Fibroblast of skin of abdomen (primary cell): ENCODE measurements around the gene SUCLG2. TPM values are rescaled to one million over a fixed set of nuclear protein-coding genes. Genes with fewer than 3 reads are reported as not detected.

Experiments used
- DNase-seq: peaks from one replicate; pipeline ENCODE4 v3.0.0-alpha.2; 2013
- polyA plus RNA-seq, 2 experiments: library from polyadenylated mRNA; unstranded; fragments of 120-200 nt; gene quantifications; one replicate each; pipeline ENCODE4 v1.2.1, GENCODE V29; 2013; ENCODE audit not compliant: insufficient read length in 2 of 2

The SUCLG2 gene, protein sequence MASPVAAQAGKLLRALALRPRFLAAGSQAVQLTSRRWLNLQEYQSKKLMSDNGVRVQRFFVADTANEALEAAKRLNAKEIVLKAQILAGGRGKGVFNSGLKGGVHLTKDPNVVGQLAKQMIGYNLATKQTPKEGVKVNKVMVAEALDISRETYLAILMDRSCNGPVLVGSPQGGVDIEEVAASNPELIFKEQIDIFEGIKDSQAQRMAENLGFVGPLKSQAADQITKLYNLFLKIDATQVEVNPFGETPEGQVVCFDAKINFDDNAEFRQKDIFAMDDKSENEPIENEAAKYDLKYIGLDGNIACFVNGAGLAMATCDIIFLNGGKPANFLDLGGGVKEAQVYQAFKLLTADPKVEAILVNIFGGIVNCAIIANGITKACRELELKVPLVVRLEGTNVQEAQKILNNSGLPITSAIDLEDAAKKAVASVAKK
- polyA plus RNA-seq (2013, experiment 1 of 2; ENCODE audit: insufficient read length) = 58.5 TPM
- polyA plus RNA-seq (2013, experiment 2 of 2; ENCODE audit: insufficient read length) = 58.1 TPM

DNA sequence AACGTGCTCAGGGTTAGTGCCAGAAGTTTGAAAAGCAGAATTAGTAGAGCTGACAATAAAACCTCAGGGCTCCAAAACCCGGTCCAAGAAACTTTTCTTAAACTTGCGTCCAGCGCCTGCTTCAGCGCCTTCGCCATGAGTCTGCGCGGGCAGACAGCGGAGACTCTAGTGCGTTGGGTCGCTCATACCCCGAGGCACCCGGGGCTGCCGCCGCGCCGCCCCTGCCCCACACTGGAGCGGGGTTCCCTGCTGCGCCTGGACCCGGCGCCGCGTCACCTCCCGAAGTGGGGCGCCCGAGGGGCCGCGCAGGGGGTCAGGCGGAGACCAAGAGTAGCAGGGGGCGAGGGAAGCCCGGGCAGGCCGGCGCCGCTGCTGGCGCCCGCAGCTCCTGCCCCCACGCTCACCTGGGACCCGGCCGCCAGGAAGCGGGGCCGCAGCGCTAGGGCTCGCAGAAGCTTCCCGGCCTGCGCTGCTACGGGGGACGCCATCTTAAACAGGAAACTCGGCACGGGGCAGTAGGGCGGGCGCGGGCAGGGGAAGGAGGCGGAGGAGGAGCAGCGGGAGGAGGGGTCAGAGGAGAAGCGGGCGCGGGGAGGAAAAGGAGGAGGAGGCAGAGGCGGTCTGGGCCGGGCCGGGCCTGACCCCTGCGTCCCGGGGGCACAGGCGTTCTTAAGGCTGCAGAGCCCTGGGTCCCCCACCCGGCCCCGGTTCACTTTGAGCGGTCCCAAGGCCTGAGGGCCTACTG lies at the start of gene SUCLG2:
SUCLG2 (minus strand) TSS at position 514 of the 745 bp plus-strand sequence; CDS start at position 488, 26 bp downstream.
- DNase-seq = peak; percentile 88

DNA sequence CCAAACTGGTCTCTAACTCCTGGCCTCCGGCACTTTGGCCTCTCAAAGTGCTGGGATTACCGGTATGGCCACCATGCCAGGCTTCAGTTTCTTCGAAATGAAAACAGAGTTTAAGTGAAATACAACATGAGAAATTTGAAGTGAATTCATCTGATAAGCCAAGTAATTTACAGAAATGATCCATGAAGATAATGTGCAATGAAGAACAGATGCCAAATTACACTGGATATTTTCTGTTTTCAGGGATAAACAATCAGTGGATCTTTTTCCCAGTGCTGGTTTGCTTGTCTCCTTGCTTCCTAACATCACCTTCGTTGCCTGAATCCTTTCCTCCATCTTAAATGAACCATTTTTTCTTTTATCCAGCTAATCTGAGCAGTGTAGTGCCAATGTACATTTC lies 46.2 kb upstream of the SUCLG2 start:
- DNase-seq = no peak

DNA sequence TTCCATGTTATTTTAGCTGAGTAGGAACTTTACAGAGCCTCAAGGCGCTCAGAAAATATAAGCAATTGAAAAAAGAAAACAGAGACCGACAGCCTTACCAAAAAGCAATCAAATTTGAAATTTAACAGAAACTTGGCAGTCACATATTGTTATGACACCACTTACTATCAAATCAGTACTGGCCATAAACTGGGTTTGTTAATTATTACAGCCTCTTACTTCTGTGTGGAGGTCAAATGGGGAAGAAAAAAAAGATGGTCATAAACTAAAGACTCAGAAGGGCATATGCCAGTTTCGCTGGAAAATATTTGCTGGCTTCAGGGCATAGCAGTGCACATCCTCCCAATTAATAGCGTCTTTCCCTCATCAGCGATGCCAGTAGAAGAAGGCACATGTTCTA lies 45.5 kb upstream of the SUCLG2 start:
- DNase-seq = no peak

DNA sequence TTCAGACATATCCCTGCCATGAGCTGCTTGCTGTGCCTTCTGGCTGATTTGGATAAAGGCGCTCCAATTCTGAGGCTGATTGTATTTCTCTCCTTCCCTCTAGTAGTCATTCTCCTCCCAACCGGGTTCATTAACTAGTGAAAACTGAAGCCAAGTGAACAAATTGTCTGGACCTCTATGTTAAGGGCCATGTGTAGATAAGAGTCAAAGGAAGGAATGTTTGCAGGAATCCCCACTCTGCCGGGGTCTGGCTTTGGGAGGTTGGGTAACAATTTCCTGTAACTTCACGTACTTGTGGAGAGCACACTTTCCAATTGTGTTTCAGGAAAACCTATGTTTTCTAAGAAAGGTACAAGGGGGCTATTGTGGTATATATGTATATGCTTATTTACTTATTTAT lies 38.2 kb upstream of the SUCLG2 start:
- DNase-seq = no peak

DNA sequence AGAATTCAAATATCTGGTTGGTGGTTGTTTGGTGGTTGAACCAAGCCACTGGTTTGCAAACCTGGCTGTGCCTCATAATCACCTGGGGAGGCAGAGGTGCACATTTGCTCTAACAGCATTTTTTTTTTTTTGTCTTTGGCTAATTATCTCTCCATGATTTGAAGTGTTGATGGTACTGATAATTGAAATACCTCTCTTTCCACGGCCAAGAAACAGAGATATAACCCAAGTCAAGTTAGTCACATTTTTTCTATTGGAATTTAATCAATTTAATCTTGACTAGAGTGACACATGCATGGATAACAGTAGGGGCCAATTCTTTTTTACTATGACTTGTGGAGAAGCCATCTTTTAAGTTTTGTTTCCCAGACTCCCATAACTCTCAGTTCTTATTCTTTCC lies 37.5 kb upstream of the SUCLG2 start:
- no peak for DNase-seq

DNA sequence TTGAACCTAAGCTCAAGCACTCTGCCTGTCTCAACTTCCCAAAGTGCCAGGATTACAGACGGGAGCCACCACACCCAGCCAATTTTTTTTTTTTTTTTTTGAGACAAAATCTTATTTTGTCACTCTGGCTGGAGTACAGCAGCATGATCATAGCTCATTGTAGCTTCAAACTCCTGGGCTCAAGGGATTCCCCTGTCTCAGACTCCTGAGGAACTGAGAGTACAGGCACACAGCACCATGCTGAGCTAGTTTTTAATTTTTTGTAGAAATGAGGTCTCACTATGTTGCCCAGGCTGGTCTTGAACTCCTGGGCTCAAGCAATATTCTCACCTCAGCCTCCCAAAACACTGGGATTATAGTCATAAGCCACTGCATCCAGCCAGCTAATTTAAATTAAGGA lies 36.8 kb upstream of the SUCLG2 start:
- no peak for DNase-seq

DNA sequence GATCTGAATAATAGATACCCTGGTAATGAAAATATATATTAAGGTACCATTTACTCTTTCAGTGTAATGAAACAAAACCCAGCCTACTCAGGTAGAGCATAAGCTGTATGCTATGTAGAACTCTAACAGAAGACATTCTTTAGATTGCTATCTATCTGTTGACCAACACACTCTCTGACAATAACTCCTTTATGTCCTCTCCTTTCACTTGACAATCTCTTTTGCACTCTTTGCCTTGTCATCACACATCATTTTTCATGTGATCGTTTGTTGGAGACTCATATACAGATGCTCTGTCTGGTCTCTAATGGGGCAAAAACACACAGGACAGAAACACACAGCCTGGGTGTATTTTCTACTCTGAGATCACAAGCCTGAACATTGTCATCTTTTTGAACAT lies 35.4 kb upstream of the SUCLG2 start:
- no peak for DNase-seq

DNA sequence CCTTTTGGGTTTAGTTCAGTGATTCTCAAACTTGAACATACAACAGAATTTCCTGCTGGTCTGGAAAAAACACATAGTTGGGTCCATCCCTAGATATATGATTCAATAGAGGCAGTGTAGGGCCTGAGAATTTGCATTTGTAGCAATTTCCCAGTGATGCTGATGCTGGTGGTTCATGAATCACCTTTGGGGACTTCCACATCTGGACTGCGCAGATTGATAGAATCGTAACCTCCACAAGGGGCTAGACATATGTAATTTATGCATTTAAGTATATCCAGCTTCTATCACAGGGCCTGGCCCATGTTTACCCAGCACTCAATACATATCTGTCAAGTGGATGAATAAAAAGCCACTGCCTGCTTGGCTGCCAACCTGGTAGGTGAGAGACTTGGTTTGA lies 33.8 kb upstream of the SUCLG2 start:
- DNase-seq = no peak

DNA sequence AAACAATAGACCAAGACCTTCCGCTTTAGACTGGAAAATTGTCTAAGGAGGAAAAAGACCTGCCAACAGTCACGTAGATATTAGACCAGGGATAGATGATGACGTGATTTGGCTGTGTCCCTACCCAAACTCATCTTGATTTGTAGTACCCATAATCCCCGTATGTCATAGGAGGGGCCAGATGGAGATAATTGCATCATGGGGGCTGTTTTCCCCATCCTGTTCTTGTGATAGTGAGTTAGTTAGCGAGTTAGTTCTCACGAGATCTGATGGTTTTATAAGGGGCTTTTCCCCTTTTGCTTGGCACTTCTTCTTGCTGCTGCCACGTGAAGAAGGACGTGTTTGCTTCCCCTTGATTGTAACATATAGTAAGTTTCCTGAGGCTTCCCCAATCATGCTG lies 31.7 kb upstream of the SUCLG2 start:
- DNase-seq = no peak

DNA sequence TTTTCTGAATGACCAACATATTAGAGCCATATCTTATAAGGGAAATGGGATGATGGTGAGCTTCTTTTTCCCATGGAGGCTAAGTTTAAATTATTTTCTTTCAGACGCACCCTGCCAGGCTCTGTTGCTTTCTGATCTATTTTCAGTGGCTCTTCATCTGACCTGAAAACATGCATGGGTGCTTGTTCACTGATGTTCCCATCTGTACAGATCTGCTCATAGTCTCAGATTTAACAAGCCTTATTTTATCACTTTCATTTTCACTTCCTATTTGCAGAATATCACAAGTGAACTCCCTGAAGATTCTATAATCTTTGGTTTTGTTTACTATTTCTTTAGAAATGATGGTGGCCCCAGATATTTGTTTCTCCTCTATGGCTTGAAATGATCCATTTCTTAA lies 31.1 kb upstream of the SUCLG2 start:
- DNase-seq = no peak

DNA sequence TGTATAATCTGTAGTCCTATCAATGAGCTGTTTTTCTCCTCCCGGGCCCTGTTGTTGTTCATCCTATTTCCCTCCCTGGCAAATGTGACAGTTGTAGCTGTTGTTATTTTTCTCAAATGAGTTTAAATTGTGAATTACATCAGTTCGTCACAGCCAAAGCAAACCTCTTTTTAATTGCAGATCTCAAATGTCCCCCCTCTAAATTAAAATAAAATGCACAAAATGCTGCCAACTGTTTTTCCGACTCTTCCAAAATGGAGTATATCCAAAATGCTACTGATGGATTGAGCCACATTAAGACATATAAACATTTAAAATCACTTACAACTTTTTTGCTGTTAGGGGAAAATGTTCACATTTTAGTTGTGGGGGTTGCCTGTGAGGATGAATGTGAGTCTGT lies 29.8 kb upstream of the SUCLG2 start:
- no peak for DNase-seq

DNA sequence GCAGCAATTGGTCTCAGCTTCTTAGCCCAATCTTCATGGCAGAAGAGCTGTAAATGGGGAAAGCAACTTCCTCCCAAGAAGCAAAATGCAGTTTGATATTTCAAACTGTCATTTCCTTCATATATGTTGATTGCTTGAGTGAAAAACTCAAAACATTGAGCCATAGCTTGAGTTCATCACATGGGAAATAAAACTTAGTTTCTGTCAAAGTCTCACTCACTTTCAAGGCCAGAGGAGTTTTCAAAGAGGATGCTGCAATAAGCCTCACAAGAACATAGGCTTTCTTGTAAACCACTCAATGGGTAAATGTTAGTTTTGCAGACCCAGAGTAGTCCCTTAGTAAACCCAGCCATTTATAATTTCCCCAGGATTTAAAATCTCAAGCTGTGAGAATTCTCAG lies 29.1 kb upstream of the SUCLG2 start:
- DNase-seq = no peak

DNA sequence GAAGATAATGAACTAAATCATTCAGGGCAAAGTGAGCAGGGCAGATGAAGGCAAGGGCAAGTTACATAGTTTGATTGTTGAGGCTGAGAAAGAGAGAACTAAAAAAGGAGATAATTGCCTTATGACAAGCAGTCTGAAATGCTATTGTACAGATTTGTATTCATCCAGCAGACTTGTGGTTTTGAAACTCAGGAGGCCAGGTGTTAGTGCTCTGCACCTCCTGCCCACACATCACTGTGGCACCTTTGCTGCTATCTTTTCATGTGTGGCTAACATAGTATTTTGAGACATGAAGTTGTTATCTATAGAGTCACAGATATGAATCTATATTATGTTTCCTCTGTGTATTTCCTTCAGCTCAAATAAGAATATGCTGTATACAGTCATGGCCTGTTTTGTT lies 24.3 kb upstream of the SUCLG2 start:
- no peak for DNase-seq

DNA sequence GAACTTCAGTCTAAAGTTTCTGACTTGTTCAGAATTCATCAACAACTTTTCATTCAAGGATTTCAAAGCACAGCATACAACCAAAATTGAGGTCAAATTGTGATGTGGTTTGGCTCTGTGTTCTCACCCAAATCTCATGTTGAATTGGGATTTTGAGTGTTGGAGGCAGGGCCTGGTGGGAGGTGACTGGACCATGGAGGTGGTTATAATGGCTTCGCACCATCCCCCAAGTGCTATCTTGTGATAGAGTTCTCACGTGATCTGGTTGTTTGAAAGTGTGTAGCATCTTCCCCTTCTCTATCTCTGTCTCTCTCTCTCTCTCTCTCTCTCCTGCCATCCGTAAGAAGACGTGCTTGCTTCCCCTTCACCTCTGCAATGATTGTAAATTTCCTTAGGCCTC lies 19.6 kb upstream of the SUCLG2 start:
- no peak for DNase-seq

DNA sequence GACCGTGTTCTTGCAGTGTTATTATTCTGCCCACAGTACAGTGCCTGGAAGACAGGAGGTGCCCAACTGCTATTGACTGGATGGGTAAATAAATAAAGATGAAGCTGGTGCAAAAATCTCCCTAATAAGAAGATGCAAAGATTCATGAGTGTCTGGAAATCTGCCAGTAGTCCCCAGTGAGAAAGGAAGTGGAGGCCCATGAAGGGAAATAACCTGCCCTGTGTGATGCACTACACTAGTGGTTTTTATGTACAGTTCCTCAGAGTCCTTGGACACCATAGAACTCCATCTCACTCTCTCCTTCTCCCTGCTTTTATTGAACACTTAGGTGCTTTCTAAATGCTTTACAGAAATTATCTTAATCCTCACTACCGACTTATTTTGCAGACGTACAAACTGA lies 8.3 kb upstream of the SUCLG2 start:
- no peak for DNase-seq

DNA sequence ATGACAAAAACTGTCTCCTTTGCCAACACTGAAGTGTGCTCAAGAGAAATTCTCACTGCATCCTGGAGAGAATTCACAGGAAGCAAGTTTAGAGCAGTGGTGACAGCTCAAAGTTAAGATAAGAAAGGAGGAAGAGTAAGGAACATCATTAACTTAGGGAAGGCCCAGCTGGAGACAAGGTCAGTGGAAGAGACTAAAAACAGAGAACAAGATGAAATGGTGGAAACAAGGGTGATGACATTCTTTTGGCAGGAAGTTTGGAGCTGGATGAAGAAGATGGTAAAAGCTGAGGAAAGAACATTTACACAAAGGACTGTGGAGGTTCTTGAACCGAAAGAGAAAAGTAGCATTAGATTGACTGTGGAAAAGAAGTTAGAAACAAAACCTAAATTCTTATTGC lies 6.7 kb upstream of the SUCLG2 start:
- DNase-seq = no peak

DNA sequence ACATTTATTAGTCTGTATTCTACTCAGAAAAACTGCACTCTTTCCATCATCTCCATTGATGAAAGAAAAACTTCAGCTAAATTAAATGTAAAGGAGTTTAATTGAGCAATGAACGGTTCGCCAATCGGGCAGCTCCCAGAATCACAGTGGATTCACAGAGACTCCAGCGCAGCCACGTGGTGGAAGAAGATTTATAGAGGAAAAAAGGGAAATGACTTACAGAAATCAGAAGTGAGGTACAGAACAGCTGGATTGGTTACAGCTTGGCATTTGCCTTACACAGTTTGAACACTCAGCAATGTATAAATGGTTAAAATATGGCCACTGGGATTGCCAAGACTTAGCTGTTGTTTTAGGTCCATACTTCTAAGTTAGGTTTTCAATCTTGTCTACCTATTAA lies 2.8 kb upstream of the SUCLG2 start:
- DNase-seq = no peak

DNA sequence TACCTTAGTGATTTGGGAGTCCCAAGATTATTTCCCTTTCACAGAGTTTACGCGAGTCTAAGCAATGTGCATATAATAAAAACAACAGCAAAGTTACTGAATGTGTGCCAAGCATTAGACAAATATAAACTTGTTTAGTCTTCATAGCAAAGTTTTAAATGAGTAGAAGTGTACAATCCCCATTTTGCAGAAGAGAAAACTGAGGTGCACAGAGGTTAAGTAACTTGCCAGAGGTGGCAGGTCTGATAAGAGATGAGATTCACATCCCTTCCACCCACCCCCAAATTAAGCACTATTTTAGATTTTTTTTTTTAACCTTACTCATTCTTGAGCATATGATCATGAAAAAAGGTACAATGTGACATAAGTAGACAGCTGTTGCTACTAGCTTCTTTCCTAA lies 2.2 kb upstream of the SUCLG2 start:
- no peak for DNase-seq

DNA sequence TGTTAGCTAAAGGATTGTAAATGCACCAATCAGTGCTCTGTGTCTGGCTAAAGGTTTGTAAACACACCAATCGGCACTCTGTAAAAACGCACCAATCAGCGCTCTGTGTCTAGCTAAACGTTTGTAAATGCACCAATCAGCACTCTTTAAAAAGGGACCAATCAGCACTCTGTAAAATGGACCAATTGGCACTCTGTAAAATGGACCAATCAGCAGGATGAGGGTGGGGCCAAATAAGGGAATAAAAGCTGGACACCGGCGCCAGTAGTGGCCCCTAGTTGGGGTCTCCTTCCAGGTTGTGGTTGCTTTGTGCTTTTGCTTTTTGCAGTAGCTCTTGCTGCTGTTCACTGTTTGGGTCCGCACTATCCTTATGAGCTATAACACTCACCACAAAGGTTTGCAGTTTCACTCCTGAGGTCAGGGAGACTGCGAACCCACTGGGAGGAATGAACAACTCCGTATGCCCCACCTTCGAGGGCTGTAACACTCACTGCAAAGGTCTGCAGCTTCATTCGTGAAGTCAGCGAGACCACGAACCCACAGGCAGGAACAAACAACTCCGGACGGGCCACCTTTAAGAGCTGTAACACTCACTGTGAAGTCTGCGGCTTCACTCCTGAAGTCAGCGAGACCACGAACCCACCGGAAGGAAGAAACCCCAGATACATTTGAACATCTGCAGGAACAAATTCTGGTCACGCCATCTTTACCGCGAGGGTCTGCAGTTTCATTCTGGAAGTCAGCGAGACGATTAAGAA lies 1.1 kb upstream of the SUCLG2 start:
- no peak for DNase-seq

DNA sequence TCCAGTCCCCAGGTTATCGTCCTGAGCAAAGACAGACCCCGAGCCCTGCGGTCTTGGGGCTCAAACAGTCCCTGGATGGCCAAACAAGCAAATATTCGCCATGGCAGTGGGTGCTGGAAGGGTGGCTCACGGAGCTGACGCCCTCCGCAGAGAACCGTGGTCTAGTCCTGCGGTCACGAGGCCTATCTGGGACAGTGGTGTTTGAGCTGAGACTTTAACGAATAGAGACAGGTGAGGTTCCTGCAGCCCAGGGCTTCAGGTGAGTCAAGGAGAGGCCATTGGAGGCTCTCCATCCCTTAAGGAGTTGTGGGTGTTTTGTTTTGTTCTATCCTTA lies 399 bp upstream of the SUCLG2 start:
- no peak for DNase-seq

DNA sequence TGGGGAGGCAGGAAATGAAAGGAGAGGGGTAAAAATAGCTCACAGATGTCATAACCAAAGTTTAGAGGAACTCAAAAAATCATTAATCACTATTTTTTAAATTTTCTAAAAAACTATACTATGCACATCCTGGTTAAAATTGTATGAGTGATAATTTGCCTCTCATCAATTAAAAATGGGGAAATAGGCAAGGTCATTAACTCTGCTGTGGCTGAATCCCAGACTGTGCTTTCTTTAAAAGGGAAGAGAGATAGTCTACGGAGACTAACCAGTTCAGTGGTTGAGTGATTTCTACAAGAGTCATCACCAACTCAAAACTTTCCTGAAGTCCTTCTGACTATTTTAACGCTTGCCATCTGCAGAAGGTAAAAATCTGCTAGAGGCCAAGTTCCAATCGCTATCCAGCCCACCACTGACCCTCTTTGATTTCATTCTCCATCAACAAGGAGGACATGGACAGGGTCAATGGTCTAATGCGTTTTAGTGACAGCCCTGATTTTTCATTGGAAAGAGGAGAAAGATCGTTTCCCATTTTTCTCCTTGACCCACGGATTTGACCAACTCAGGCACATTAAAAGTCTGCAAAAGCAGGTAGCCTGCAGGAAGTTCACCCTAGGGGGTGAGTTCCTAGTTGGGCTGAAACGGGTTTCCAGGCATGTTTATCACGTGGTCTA lies 850 bp downstream of the SUCLG2 start:
- DNase-seq = no peak

DNA sequence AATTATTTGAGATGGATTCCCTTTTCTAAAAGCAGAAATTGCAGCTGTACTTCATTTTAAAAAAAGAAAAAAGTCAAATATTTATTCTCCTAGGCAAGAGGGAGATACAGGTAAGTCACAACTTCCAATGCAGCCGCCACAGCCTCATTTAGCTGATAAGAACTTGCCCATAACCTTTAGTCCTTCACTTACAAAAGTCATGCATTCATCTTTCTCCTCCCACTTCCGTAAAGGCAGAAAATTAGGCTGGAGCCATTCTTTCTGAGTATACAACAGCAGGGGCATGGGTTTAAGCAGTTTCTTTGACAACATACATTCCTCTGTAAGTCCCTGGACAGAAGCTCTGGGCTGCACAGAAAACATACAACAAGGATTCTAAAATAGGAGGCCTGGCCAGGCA lies 4.3 kb downstream of the SUCLG2 start:
- DNase-seq = no peak

DNA sequence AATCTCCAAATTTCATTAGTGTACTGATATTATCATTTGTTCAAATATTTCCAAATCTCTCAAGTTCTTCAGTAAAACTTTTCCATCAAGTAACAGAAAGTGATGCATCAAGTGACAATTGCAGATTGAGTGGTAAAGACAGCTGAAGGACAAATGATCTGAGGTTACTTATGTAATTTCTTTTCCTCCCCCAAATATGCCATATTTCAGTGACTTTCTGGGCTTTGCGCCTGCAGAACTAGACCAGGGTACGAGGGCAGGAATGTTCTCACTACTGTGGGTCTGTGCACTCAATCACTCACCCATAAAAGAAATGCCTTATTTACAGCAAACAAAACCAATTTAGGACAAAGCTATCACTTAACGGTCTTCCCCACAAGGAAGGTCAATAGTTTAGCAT lies 4.7 kb downstream of the SUCLG2 start:
- no peak for DNase-seq
